DLD1 (cell line): ENCODE results near the gene PEAK1.

Experiments used
- in situ Hi-C: cut with HindIII; loops from 2 replicates; pipeline ENCODE4 v1.10.0; 2017; ENCODE audit warnings: low sequenced_read_pairs

PEAK1 gene

GRCh38 chr15:77251662-77252061, 168.2 kb downstream of the PEAK1 start:
- in situ Hi-C loops, result no loop called here

- in situ Hi-C loops, result no loop called here
These were observed 172.8 kb downstream of the PEAK1 start for GRCh38 chr15:77247116-77247515.

DNA sequence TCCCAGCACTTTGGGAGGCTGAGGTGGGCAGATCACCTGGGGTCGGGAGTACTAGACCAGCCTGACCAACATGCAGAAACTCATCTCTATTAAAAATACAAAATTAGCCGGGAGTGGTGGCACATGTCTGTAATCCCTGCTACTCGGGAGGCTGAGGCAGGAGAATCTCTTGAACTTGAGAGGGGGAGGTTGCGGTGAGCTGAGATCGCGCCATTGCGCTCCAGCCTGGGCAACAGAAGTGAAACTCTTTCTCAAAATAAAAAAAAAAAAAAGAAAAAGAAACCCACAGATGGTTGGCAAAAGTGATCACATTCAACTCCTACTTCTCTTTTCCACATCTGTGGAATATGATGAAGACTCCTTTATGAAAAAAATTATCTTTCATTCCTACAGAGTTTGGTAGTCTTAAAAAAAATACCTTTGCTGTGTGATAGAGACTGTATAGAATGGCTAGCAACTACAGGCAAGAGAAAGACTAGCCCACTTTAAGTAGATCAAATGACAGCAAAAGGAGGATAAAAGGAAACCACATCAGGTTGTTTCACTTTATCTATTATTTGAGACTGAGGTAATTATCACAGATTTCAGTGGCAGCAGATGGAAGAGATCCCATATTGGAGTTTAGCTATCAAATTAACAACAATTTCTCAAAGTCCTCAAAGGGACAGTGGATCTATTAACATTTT, 176.0 kb downstream of the PEAK1 start:
- in situ Hi-C loops, result no loop called here

GRCh38 chr15:77243135-77243534, 176.8 kb downstream of the PEAK1 start:
- in situ Hi-C loops, result no loop called here

- in situ Hi-C loops, result no loop called here
These were observed 179.9 kb downstream of the PEAK1 start for GRCh38 chr15:77239882-77240608.

DNA sequence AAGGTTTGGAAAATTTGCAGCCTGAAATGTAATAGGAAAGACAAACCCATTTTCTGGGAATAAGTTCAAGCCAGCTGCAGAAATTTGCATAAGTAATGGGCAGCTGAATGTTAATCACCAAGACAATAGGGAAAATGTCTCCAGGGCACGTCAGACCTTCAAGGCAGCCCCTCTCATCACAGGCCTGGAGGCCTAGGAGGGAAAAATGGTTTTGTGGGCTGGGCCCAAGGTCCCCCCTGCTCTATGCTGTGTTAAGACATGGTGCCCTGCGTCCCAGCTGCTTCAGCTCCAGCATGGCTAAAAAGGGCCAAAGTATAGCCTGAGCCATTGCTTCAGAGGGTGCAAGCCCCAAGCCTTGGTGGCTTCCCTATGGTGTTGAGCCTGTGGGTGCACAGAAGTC, 184.3 kb downstream of the PEAK1 start:
- in situ Hi-C loops, result no loop called here

DNA sequence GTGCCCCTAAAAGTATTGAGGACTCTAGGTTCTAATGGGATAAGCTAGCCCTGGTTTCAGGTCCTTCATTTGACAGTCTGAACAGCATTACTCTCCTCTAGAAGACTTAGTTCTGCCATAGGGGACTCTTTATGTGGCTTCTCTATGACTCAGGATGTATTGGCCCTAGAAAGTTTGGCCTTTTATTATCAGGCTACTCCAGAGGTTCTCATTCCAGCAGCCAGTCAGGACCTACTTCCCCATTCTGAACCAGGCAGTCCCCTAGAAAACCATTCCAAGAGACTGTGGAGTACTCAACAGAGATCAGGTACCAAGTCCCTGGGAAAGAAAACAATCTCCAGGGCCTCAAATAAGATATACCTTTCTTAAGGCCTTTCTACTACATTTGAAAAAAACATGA, 191.1 kb downstream of the PEAK1 start:
- in situ Hi-C loops, result no loop called here

- in situ Hi-C loops, result no loop called here
These were observed 193.3 kb downstream of the PEAK1 start for GRCh38 chr15:77226652-77227051.

DNA sequence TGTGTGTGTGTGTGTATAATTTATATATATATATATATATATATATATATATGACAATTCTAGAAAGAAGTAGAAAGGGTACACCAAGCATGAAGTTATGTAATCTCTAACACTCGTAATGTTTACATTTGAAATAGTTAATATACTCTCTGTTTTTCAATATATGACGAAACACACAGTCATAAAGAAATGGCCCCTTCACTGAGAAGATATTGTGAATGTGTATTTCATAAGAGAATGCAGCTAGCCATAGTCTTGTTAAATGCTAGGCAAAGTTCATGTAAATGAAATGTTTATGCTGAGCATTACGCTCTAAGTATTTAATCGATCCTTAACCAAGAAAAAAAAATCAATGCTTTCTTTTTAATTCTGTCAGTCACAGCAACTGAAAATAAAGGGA, 194.3 kb downstream of the PEAK1 start:
- in situ Hi-C loops, result no loop called here

GRCh38 chr15:77225088-77225487, 194.8 kb downstream of the PEAK1 start:
- in situ Hi-C loops, result no loop called here

GRCh38 chr15:77224352-77224751, 195.6 kb downstream of the PEAK1 start:
- in situ Hi-C loops, result no loop called here

DNA sequence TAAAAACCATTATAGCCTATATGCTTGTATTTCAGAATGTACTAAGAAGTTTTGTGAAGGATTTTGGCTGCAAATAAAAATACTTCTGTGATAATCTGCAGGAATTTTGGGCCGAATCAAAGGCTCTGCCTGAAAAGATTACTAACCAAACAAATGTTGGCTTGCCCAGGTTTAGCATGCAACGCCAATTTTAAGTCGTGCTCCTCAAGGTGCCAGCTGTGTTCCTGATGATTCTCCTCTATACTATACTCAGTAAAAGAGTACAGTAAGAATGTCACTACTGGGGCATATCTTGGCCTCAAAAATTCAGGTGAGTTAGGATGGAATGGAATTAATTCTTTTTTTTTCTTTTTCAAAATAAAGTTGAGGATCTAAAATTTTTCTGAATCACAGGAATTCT, 198.2 kb downstream of the PEAK1 start:
- in situ Hi-C loops, result no loop called here

GRCh38 chr15:77221174-77221573, 198.7 kb downstream of the PEAK1 start:
- in situ Hi-C loops, result no loop called here

DNA sequence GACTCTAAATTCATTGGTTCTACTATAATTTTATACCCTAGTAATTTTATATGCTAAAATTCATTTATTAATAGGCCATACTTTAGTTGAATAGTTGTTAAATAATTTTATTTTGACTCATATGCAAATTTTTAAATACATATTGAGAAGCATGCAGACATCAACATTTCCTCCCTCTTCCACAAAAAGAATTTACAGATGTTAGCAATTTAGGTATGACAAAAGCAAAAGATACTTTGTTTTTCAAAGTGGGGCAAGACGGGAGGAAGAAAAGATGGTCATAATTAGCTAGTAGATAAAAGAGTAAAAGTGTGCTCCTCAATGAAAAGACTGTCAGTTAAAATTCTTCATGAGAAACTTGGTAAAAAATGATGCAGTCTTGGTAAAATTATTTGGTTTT, 200.1 kb downstream of the PEAK1 start:
- in situ Hi-C loops, result no loop called here

DNA sequence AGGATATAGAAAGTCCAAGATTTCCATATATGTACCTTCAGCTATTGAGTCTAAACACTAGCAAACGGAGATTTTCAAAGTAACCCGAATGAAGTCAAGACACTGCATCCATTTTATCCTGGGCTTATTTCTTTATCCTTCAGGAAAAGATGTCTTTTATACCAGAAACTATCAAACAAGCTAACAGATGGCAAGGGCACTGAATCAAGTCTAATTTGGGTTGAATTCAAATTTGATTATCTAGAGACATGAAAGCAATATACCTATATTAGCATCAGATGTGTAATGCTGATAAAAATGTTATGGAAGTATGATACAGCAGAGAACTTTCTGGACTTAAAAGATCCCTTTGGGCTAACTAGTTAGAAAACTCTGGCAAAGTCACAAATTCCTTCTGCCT, 210.7 kb downstream of the PEAK1 start:
- in situ Hi-C loops, result no loop called here

- in situ Hi-C loops, result no loop called here
These were observed 211.7 kb downstream of the PEAK1 start for GRCh38 chr15:77208241-77208640.

DNA sequence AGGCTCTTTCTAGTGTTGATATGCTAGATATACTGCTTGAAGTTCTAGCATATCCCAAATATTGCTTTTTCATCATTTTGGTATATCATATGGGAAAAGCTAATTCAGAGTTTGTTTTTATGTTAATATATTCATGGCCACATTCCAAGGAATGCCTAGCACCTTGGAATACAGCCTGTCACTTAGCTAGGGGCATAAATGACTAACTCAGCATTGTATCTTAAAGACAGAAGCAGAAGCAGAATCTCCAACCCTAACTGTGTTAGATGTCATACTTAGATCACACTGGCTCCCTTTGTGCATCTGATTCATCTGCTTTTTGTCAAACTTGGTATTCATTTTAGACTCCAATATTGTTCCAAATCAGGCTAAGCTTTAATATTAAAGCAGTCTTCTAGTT, 218.2 kb downstream of the PEAK1 start:
- in situ Hi-C loops, result no loop called here

GRCh38 chr15:77196381-77196780, 223.5 kb downstream of the PEAK1 start:
- in situ Hi-C loops, result no loop called here

GRCh38 chr15:77195586-77195985, 224.3 kb downstream of the PEAK1 start:
- in situ Hi-C loops, result no loop called here

GRCh38 chr15:77192451-77192850, 227.5 kb downstream of the PEAK1 start:
- in situ Hi-C loops, result no loop called here

DNA sequence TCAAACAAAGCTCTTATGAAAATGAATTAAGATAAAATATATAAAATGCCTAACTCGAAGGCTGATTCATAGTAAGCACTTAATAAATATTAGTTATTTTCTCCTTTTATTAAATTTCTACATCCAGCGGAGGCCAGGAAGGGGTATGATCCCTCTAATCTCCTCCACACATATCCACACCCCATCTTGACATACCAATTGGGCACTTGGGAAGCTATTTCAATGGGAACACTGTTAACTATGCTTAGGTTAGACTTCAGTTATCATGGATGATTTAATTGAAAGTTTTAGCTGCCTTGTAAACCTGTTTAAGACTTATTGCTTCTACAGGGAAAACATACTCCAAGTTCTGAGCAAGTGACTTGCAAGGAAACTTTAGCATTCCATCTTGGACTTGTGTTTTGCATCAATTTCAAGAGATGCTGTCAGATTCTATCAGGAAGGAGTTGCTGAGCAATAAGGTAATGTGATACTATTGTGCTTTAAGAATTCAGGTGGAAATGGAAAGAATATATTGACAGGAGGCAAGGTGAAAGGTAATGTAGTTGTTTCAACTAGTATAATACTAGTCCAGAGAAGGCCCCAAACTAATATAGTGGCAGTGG, 228.6 kb downstream of the PEAK1 start:
- in situ Hi-C loops, result no loop called here

GRCh38 chr15:77187751-77188464, 232.0 kb downstream of the PEAK1 start:
- in situ Hi-C loops, result no loop called here
